ENCODE results near the gene MBOAT7.

MBOAT7 gene

DNA sequence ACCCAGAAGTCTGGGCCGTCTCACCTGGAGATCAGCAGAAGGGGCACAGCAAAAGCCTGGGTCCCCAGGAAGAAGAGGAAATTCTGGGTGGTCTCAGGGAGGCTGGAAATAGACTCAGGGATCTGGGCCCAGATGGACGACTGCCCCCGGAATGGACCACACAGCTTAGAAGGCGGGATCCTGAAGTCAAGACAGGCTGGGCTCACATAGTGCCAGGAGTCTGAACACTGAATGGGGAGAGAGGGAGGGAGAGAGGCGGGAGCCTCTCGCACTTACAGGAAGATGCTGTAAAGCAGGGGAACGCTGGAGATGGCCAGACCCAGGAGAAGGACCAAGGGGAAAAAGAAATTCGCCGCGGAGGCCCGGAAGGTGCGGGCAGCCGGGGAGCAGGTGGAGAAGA, 28.5 kb downstream of the MBOAT7 start:
- no peak for DNase-seq

DNA sequence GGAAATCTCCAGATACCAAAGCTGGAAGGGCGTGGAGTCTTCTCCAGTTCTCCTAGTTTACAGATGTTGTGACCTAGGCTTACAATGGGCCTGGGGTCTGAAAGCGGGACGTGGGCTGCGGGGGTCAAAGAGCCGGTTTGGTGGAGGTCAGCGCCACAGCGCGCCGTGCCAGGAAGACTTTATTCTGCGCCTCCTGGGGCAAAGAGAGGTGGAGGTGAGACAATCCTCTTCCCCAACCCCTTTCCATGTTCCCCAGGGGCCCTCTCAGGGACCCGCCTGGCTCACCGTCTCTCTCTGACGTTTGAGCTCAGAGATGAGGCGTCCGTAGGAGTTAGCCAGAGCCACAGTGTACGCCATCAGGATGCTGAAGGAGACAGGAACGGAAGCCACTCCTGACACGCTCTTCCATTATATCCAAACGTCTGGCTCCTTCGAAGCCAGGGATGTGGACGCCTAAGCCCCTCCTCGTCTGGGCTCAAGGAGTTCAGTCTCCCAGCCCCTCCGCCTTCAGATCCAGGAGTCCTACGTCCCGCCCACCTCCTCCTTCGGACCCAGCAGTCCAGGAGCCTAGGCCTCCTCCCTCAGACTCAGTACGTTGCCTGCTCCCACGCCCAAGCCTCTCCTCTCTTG, 29.1 kb downstream of the MBOAT7 start:
- no peak for DNase-seq

DNA sequence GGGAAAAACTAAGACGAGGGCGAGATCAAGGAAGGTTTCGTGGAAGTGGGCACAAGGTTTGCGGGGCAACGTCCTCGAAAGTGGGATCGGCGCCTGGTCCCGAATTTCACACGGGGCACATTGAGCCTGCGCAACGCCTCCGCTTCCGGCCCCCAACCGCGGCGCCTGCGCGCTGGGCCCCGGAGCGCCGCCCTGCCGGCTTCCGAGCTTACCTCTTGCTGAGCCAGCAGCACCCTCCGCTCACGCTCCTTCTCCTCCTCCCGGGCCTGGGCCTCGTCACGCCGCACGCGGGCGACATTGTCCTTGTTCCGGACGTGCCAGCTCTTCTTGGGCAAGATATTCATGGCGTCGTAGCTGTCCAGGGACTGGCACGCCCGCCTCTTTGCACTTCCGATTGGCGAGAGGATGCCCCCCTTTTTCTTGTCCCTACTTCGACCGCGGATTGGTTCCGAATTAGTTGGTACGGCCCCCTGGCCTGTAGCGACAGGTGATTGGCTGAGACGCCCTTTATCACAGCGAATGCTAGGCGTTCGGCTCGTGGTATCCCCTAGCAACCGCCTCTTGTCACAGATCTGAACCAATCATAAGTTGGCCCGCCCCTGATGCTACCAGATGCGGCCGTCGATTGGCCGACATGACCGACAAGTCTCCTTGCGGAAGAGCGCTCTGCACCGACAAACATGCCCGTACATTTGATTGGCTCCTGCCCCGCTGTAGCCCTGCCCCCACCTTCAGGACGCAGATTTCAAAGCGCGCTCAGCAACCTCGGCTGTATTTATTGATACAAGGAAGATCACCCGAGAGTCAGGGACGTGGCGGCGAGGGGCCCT, 29.8 kb downstream of the MBOAT7 start, which contains the start of gene LENG1:
Gene LENG1 (minus strand): TSS at position 370 of the 830 bp plus-strand sequence. CDS start 26 bp downstream, at position 344.
- DNase-seq, result peak; percentile 96

- no peak for DNase-seq
Measured at GRCh38 chr19:54158812-54159351, 30.5 kb downstream of the MBOAT7 start.

DNA sequence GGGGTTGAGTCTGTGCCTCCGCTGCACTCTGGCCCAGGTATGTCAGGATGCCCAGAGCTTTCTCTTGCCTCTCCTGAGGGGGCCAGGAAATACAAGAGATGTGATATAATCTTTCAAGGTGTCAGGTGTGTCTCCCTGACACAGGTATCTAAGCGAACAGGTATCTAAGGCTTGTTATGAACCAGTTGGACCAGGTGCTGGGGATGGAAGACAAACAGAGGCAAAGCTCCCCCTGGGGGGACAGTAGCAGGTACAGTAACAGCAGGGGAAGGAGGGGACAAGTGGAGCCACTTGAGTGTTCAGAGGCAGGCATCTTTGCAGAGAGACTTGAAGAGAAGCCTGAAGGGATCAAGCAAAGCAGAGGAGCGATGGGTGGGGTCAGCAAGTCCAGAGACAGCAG, 32.4 kb downstream of the MBOAT7 start:
- no peak for DNase-seq

DNA sequence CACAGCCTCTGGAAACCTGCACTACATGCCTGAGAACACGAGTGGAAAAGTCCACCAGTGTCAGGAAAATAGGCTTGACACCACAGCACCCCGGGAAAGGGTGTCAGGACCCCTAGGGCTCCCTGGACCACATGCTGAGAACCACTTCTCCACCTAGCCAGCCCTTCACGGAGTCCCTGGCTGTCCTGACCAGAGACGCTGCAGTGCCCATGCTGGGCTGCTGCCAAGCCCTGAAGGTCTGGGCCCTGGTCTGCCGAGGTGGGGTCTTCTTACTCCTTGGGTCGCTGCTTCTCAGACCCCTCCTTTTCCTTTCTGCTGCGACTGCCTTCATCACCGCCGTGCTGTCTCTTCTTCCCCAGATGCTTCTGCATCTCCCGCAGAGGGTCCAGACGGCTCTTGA, 32.9 kb downstream of the MBOAT7 start:
- no peak for DNase-seq

GRCh38 chr19:54155694-54156093, 33.7 kb downstream of the MBOAT7 start:
- no peak for DNase-seq

GRCh38 chr19:54154603-54155345, 34.6 kb downstream of the MBOAT7 start:
- DNase-seq, result no peak

GRCh38 chr19:54153731-54154326, 35.6 kb downstream of the MBOAT7 start:
- DNase-seq, result no peak

- no peak for DNase-seq
Measured at GRCh38 chr19:54152878-54153524, 36.4 kb downstream of the MBOAT7 start.

DNA sequence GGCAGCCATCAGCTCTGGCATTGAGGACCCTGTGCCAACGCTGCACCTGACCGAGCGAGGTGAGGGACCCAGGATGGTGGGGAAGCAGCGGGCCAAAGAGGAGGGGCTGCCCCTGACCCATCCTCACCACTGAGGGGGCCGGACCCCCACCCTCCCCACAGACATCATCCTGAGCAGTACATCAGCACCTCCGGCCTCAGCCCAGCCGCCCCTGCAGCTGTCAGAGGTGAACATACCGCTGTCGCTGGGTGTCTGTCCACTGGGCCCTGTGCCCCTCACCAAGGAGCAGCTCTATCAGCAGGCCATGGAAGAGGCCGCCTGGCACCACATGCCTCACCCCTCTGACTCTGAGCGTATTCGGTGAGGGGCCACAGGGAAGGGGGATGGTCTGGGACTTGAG, 37.1 kb downstream of the MBOAT7 start:
- no peak for DNase-seq

GRCh38 chr19:54151362-54152035, 37.9 kb downstream of the MBOAT7 start:
- DNase-seq, result no peak

- no peak for DNase-seq
Measured at GRCh38 chr19:54149021-54149812, 40.2 kb downstream of the MBOAT7 start.

GRCh38 chr19:54148158-54148557, 41.2 kb downstream of the MBOAT7 start:
- DNase-seq, result no peak

- DNase-seq, result no peak
Measured at GRCh38 chr19:54147676-54148075, 41.7 kb downstream of the MBOAT7 start.

DNA sequence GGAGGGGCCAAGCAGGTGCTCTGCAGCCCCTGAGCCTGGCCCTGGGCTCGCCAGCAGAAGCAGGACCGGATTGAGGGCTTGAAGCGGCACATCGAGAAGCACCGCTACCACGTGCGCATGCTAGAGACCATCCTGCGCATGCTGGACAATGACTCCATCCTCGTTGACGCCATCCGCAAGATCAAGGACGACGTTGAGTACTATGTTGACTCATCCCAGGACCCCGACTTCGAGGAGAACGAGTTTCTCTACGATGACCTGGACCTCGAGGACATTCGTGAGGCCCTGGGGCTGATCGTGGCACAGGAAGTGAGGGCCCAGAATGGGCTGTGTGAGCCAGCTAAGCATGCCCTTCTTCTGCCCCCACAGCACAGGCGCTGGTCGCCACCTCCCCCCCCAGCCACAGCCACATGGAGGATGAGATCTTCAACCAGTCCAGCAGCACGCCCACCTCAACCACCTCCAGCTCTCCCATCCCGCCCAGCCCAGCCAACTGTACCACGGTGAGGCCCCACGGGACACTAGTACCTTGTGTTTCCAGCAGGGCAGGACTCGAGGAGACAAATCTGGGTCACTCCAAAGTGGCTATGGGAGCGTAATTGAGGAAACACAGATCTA, 43.7 kb downstream of the MBOAT7 start:
- no peak for DNase-seq

GRCh38 chr19:54142166-54142780, 47.1 kb downstream of the MBOAT7 start:
- DNase-seq, result no peak

DNA sequence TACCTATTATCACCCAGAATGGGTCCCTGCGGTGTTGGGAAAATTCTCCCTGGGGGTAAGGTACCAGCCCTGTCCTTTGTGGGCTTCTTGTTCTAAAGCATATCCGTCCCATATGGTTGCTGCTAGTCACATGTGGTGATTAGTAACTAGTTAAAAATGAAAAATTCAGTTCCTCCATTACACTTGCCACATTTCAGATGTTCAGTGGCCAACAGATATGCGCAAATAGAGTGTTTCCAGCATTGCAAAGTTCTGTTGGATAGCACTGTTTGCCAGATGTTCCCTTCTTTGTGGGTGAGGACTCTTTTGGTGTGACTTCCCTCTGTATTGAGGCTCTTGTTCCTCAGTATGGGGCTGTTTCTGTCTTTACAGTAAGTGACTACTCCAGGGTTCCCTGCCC, 48.0 kb downstream of the MBOAT7 start:
- no peak for DNase-seq

- DNase-seq, result no peak
Measured at GRCh38 chr19:54138489-54139256, 50.7 kb downstream of the MBOAT7 start.

Measured in activated CD8-positive, alpha-beta memory T cell treated with anti-CD3 and anti-CD28 coated beads, Interleukin-2, amount 50 U/mL, for 4 hours (primary cell).